Hepatocyte (in vitro differentiated cells): ENCODE data around the gene OPCML. TPM values are rescaled to one million over a fixed set of nuclear protein-coding genes. Genes with fewer than 3 reads are reported as not detected.
A peak's percentile ranks its signal among the peaks of the same experiment; 100 is the strongest.

ENCODE experiments used
- DNase-seq: peaks from one replicate; pipeline ENCODE4 v3.0.0-alpha.2; 2016; ENCODE audit warnings: low spot score
- H2AFZ ChIP-seq: fragments of 200-600 bp; sonication (generic); 2 replicates; pipeline ENCODE4 v1.6.0; 2016; ENCODE audit warnings: antibody characterized with exemption, mild to moderate bottlenecking
- H3K27ac ChIP-seq: fragments of 200-600 bp; sonication (generic); 2 replicates; pipeline ENCODE4 v1.5.1; 2016; ENCODE audit warnings: mild to moderate bottlenecking
- H3K27me3 ChIP-seq: fragments of 200-600 bp; sonication (generic); 2 replicates; pipeline ENCODE4 v1.6.1; 2016
- H3K36me3 ChIP-seq: fragments of 200-600 bp; sonication (generic); replicated peaks from 2 replicates; pipeline ENCODE4 v1.5.1; 2016; ENCODE audit warnings: low read depth; ENCODE audit not compliant: insufficient read depth
- H3K4me1 ChIP-seq: fragments of 200-600 bp; sonication (generic); 2 replicates; pipeline ENCODE4 v1.5.1; 2016; ENCODE audit warnings: mild to moderate bottlenecking, moderate library complexity; ENCODE audit not compliant: insufficient read depth
- H3K4me2 ChIP-seq: fragments of 200-600 bp; sonication (generic); 2 replicates; pipeline ENCODE4 v1.6.0; 2016
- H3K4me3 ChIP-seq: fragments of 200-600 bp; sonication (generic); 2 replicates; pipeline ENCODE4 v1.5.1; 2016; ENCODE audit warnings: mild to moderate bottlenecking
- H3K79me2 ChIP-seq: fragments of 200-600 bp; sonication (generic); 2 replicates; pipeline ENCODE4 v1.6.0; 2017; ENCODE audit warnings: mild to moderate bottlenecking
- H3K9me2 ChIP-seq: fragments of 200-600 bp; sonication (generic); replicated peaks from 2 replicates; pipeline ENCODE4 v1.6.0; 2017; ENCODE audit warnings: mild to moderate bottlenecking; ENCODE audit not compliant: insufficient read depth
- H3K9me3 ChIP-seq: fragments of 200-600 bp; sonication (generic); 2 replicates; pipeline ENCODE4 v1.5.1; 2016; ENCODE audit warnings: low read depth, mild to moderate bottlenecking
- H4K20me1 ChIP-seq: fragments of 200-600 bp; sonication (generic); 2 replicates; pipeline ENCODE4 v1.6.0; 2016; ENCODE audit warnings: mild to moderate bottlenecking; ENCODE audit not compliant: insufficient read depth, poor library complexity, severe bottlenecking
- CTCF ChIP-seq: fragments of 200-600 bp; sonication (generic); IDR thresholded peaks from 2 replicates; pipeline ENCODE4 v1.5.1; 2016; ENCODE audit warnings: antibody characterized with exemption, mild to moderate bottlenecking; ENCODE audit not compliant: poor library complexity
- EZH2 ChIP-seq: fragments of 200-600 bp; sonication (generic); IDR thresholded peaks from 2 replicates; pipeline ENCODE4 v1.6.1; 2016; ENCODE audit warnings: antibody characterized with exemption, mild to moderate bottlenecking, borderline replicate concordance
- EZH2phosphoT487 ChIP-seq: fragments of 200-600 bp; sonication (generic); IDR thresholded peaks from one replicate; pipeline ENCODE4 v1.6.1; 2018; ENCODE audit warnings: antibody characterized with exemption, mild to moderate bottlenecking, low read depth, moderate library complexity; ENCODE audit not compliant: unreplicated experiment, severe bottlenecking
- WGBS: methylation state at CpG from one replicate; pipeline ENCODE4 v1.1.6; 2016; ENCODE audit warnings: low lambda C conversion rate; ENCODE audit errors: missing lambda C conversion rate; 5-methylcytosine and 5-hydroxymethylcytosine counted together
- polyA plus RNA-seq: library from polyadenylated mRNA; unstranded; fragments of >200 nt; fragmentation: Nextera tagmentation; extraction: Ambion mirVana; gene quantifications from 2 replicates; pipeline ENCODE4 v1.2.1, GENCODE V29; 2016
- total RNA-seq: library from RNA; depleted of rRNA; stranded (reverse); fragments of >200 nt; gene quantifications from 2 replicates; pipeline ENCODE4 v1.2.3, GENCODE V29; 2014

OPCML gene
- total and polyA plus RNA-seq, 2 experiments from 2014 or later = 0.37 to 0.98 TPM

GRCh38 chr11:133530501-133530835, 1.8 kb downstream of the OPCML start:
- Histone ChIP-seq H3K4me1 (no peaks in the 10 kb centered on the region), H4K20me1 (no peaks in the 10 kb centered on the region), H3K9me3 (no peaks in the 10 kb centered on the region), H3K27me3 (peaks cover 65% of the 10 kb centered on the region), H3K36me3 (no peaks in the 10 kb centered on the region), H2AFZ (no peak overlapping the region), H3K4me3 (no peak overlapping the region), H3K79me2 (no peaks in the 10 kb centered on the region), H3K4me2 (no peak overlapping the region), H3K27ac (no peak overlapping the region), H3K9me2 (no peaks in the 10 kb centered on the region)
- WGBS = 3% methylated on average over 3 of the region's 3 CpGs
- TF ChIP-seq EZH2 (no peak), CTCF (peak; percentile 8), EZH2phosphoT487 (no peak)
- DNase-seq = no peak

GRCh38 chr11:133529807-133530500, 2.3 kb downstream of the OPCML start:
- no peaks in the 10 kb centered on the region for H4K20me1 ChIP-seq
- no peaks in the 10 kb centered on the region for H3K79me2 ChIP-seq
- H3K4me1 ChIP-seq = no peaks in the 10 kb centered on the region
- H3K36me3 ChIP-seq = no peaks in the 10 kb centered on the region
- H3K27me3 ChIP-seq = peaks cover 65% of the 10 kb centered on the region
- 23% methylated on average over 18 of the region's 18 CpGs for WGBS
- no peak overlapping the region for H3K4me2 ChIP-seq
- H3K27ac ChIP-seq = no peak overlapping the region
- H2AFZ ChIP-seq = no peak overlapping the region
- H3K9me2 ChIP-seq = no peaks in the 10 kb centered on the region
- no peak overlapping the region for H3K4me3 ChIP-seq
- DNase-seq = no peak
- peak; percentile 44 for TF ChIP-seq EZH2
- no peak for TF ChIP-seq CTCF
- no peaks in the 10 kb centered on the region for H3K9me3 ChIP-seq

GRCh38 chr11:133526790-133527189, 5.5 kb downstream of the OPCML start:
- Histone ChIP-seq H3K9me3 (no peaks in the 10 kb centered on the region), H3K27me3 (peaks cover 41% of the 10 kb centered on the region), H3K9me2 (no peaks in the 10 kb centered on the region), H3K79me2 (no peaks in the 10 kb centered on the region), H3K27ac (no peak overlapping the region), H4K20me1 (no peaks in the 10 kb centered on the region), H3K4me3 (no peak overlapping the region), H3K4me2 (no peak overlapping the region), H3K4me1 (no peaks in the 10 kb centered on the region), H2AFZ (no peak overlapping the region), H3K36me3 (no peaks in the 10 kb centered on the region)
- WGBS = 73% methylated on average over 3 of the region's 3 CpGs
- TF ChIP-seq CTCF (no peak), EZH2phosphoT487 (no peak), EZH2 (no peak)
- no peak for DNase-seq
